Endothelial cell (in vitro differentiated cells): ENCODE results near the gene HELZ. TPM values are rescaled to one million over a fixed set of nuclear protein-coding genes. Genes with fewer than 3 reads are reported as not detected.

Source experiments
- DNase-seq: peaks from one replicate; pipeline ENCODE4 v3.0.0; 2021; ENCODE audit warnings: low spot score
- H3K27ac Mint-ChIP-seq: one replicate; pipeline ENCODE4 v1.8.0; 2021; ENCODE audit warnings: mixed read lengths, inconsistent platforms; ENCODE audit not compliant: unreplicated experiment
- H3K27me3 Mint-ChIP-seq: one replicate; pipeline ENCODE4 v1.8.0; 2021; ENCODE audit warnings: mild to moderate bottlenecking, moderate library complexity, mixed read lengths, inconsistent platforms; ENCODE audit not compliant: unreplicated experiment
- H3K36me3 Mint-ChIP-seq: one replicate; pipeline ENCODE4 v1.8.0; 2021; ENCODE audit warnings: mild to moderate bottlenecking, low read depth, mixed read lengths, inconsistent platforms; ENCODE audit not compliant: unreplicated experiment
- H3K4me1 Mint-ChIP-seq: one replicate; pipeline ENCODE4 v1.8.0; 2021; ENCODE audit warnings: mild to moderate bottlenecking, mixed read lengths, inconsistent platforms; ENCODE audit not compliant: unreplicated experiment
- H3K4me3 Mint-ChIP-seq: one replicate; pipeline ENCODE4 v1.8.0; 2021; ENCODE audit warnings: mild to moderate bottlenecking, mixed read lengths, inconsistent platforms; ENCODE audit not compliant: unreplicated experiment
- H3K9me3 Mint-ChIP-seq: one replicate; pipeline ENCODE4 v1.8.0; 2021; ENCODE audit warnings: mixed read lengths, inconsistent platforms; ENCODE audit not compliant: unreplicated experiment
- CTCF ChIP-seq: fragments of 200-600 bp; sonication (generic); IDR thresholded peaks from one replicate; pipeline ENCODE4 v1.5.0; 2021; ENCODE audit warnings: antibody characterized with exemption; ENCODE audit not compliant: unreplicated experiment
- total RNA-seq: library from RNA; stranded (reverse); fragmentation: NEBNext Ultra II Directional; extraction: Animal tissue kit (Norgen Biotek cat#: 25700); gene quantifications from one replicate; pipeline ENCODE4 v1.2.1, GENCODE V29; 2021; ENCODE audit not compliant: unreplicated experiment

The HELZ gene
- total RNA-seq, 1 donor from 2014 or later = 57.0 TPM

GRCh38 chr17:67024736-67025135, 220.3 kb downstream of the HELZ start:
- no peak for DNase-seq
- H3K4me1 Mint-ChIP-seq = peaks cover 1% of the 10 kb centered on the region
- H3K27me3 Mint-ChIP-seq = peaks cover 3% of the 10 kb centered on the region
- no peak overlapping the region for H3K27ac Mint-ChIP-seq
- no peaks in the 10 kb centered on the region for H3K9me3 Mint-ChIP-seq
- no peaks in the 10 kb centered on the region for H3K36me3 Mint-ChIP-seq
- H3K4me3 Mint-ChIP-seq = no peak overlapping the region
- no peak for TF ChIP-seq CTCF

- peaks cover 6% of the 10 kb centered on the region for H3K27me3 Mint-ChIP-seq
- no peak for TF ChIP-seq CTCF
- no peak for DNase-seq
- peaks cover 4% of the 10 kb centered on the region for H3K4me1 Mint-ChIP-seq
- no peak overlapping the region for H3K4me3 Mint-ChIP-seq
- H3K9me3 Mint-ChIP-seq = no peaks in the 10 kb centered on the region
- no peak overlapping the region for H3K27ac Mint-ChIP-seq
- H3K36me3 Mint-ChIP-seq = no peaks in the 10 kb centered on the region
Observed at GRCh38 chr17:67022451-67022810, 222.6 kb downstream of the HELZ start.

GRCh38 chr17:67021743-67022450, 223.1 kb downstream of the HELZ start:
- no peak for DNase-seq
- TF ChIP-seq CTCF = no peak
- no peaks in the 10 kb centered on the region for H3K36me3 Mint-ChIP-seq
- H3K4me1 Mint-ChIP-seq = peaks cover 4% of the 10 kb centered on the region
- no peaks in the 10 kb centered on the region for H3K9me3 Mint-ChIP-seq
- peaks cover 6% of the 10 kb centered on the region for H3K27me3 Mint-ChIP-seq
- no peak overlapping the region for H3K4me3 Mint-ChIP-seq
- H3K27ac Mint-ChIP-seq = no peak overlapping the region

- Mint-ChIP-seq H3K4me3 (no peak overlapping the region), H3K27me3 (peaks cover 6% of the 10 kb centered on the region), H3K36me3 (no peaks in the 10 kb centered on the region), H3K27ac (no peak overlapping the region), H3K4me1 (peaks cover 4% of the 10 kb centered on the region), H3K9me3 (no peaks in the 10 kb centered on the region)
- TF ChIP-seq CTCF = no peak
- no peak for DNase-seq
Observed at GRCh38 chr17:67021196-67021595, 223.8 kb downstream of the HELZ start.

Other genes starting within 250 kb of the HELZ start
- not detected for gene CACNG1, start 200.6 kb downstream of the HELZ start, total RNA-seq
- gene PSMD12, start 121.4 kb upstream of the HELZ start, total RNA-seq = 46.2 TPM
- gene PITPNC1, start 132.1 kb upstream of the HELZ start, total RNA-seq = 39.7 TPM